ENCODE measurements around the gene MMP20. TPM values are rescaled to one million over a fixed set of nuclear protein-coding genes. Genes with fewer than 3 reads are reported as not detected.
A peak's percentile ranks its signal among the peaks of the same experiment; 100 is the strongest.

Gene MMP20
- total and polyA plus RNA-seq, 2 of the 13 experiments (the other 11 are each of a cell fraction or from before 2014, with no cell fraction given), result 0.05 TPM; not detected in 1

DNA sequence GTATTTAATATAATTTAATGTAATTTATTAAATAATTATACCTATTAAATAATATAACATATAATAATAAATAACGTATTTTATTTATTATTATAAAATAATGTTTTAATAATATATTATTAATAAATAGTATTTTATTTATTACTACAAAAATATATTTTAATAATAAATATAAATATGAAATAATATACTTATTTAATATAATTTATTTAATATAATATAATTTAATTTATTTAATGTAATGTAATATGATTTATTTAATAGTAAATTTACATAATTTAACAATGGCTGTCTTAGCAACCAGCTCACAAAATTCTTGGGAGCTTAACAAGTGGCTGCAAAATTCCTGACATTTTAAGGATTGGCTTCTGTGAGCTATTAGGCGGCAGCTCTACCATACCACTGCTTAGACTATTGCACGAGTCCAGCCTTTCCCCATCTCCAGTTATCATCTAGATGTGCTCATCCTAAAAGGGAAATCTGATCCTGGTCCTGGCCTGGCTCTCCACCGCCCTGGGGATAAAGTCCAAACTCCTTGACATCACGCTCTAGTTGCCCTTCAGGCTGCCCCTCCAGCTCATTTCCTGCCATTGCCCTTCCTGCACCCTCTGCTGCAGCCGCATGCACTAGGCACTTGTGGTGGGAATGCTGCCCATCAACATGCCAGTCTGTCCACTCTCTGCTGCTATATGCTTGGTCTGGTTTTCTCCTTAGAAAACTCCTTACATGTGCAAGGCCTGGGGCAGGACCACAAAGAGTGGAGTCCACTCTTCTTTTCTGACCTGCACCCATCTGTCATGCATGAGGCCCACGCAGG is 9.8 kb downstream of the MMP20 start (continued):
- TF ChIP-seq RBAK (CRISPR knock-in tag; IDR thresholded peaks at IDR 0.05) (no peak), YEATS2 (CRISPR knock-in tag; IDR thresholded peaks at IDR 0.05; ENCODE audit: borderline replicate concordance) (no peak), TARDBP (CRISPR knock-in tag; IDR thresholded peaks at IDR 0.05) (no peak), GATA4 (IDR thresholded peaks at IDR 0.05; ENCODE audit: borderline replicate concordance, low read depth) (no peak), ZNF431 (CRISPR knock-in tag; IDR thresholded peaks at IDR 0.05; ENCODE audit: borderline replicate concordance, low read depth) (no peak), PRPF4 (IDR thresholded peaks at IDR 0.05; ENCODE audit: low read depth, low read length, poor library complexity, severe bottlenecking) (no peak), NCOR1 (IDR thresholded peaks at IDR 0.05; ENCODE audit: borderline replicate concordance, low read length) (0 out of 2 replicates have a peak, but pooled peaks have one; percentile 45), SMAD3 (CRISPR knock-in tag; IDR thresholded peaks at IDR 0.05) (no peak), RARA (CRISPR knock-in tag; IDR thresholded peaks at IDR 0.05) (peak; percentile 81), ZNF713 (CRISPR knock-in tag; IDR thresholded peaks at IDR 0.05) (no peak), SMARCC2 (IDR thresholded peaks at IDR 0.05) (no peak), ZNF780A (CRISPR knock-in tag; IDR thresholded peaks at IDR 0.05) (no peak), EHMT2 (IDR thresholded peaks at IDR 0.05; ENCODE audit: borderline replicate concordance, low read depth, low read length) (no peak), CCAR2 (optimal IDR thresholded peaks at IDR 0.05; ENCODE audit: low read depth, low read length) (no peak), EZH2 (conservative IDR thresholded peaks at IDR 0.05; ENCODE audit: low read depth, low read length) (no peak)
- TF ChIP-seq, protein P1, sequence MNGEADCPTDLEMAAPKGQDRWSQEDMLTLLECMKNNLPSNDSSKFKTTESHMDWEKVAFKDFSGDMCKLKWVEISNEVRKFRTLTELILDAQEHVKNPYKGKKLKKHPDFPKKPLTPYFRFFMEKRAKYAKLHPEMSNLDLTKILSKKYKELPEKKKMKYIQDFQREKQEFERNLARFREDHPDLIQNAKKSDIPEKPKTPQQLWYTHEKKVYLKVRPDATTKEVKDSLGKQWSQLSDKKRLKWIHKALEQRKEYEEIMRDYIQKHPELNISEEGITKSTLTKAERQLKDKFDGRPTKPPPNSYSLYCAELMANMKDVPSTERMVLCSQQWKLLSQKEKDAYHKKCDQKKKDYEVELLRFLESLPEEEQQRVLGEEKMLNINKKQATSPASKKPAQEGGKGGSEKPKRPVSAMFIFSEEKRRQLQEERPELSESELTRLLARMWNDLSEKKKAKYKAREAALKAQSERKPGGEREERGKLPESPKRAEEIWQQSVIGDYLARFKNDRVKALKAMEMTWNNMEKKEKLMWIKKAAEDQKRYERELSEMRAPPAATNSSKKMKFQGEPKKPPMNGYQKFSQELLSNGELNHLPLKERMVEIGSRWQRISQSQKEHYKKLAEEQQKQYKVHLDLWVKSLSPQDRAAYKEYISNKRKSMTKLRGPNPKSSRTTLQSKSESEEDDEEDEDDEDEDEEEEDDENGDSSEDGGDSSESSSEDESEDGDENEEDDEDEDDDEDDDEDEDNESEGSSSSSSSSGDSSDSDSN (CRISPR knock-in tag; IDR thresholded peaks at IDR 0.05), result no peak
- TF ChIP-seq, protein P2, sequence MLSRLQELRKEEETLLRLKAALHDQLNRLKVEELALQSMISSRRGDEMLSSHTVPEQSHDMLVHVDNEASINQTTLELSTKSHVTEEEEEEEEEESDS (CRISPR knock-in tag; IDR thresholded peaks at IDR 0.05; ENCODE audit: borderline replicate concordance), result no peak
- TF ChIP-seq, protein P3, sequence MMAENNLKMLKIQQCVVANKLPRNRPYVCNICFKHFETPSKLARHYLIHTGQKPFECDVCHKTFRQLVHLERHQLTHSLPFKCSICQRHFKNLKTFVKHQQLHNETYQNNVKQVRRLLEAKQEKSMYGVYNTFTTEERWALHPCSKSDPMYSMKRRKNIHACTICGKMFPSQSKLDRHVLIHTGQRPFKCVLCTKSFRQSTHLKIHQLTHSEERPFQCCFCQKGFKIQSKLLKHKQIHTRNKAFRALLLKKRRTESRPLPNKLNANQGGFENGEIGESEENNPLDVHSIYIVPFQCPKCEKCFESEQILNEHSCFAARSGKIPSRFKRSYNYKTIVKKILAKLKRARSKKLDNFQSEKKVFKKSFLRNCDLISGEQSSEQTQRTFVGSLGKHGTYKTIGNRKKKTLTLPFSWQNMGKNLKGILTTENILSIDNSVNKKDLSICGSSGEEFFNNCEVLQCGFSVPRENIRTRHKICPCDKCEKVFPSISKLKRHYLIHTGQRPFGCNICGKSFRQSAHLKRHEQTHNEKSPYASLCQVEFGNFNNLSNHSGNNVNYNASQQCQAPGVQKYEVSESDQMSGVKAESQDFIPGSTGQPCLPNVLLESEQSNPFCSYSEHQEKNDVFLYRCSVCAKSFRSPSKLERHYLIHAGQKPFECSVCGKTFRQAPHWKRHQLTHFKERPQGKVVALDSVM (CRISPR knock-in tag; IDR thresholded peaks at IDR 0.05), result no peak
- TF ChIP-seq, protein P4, sequence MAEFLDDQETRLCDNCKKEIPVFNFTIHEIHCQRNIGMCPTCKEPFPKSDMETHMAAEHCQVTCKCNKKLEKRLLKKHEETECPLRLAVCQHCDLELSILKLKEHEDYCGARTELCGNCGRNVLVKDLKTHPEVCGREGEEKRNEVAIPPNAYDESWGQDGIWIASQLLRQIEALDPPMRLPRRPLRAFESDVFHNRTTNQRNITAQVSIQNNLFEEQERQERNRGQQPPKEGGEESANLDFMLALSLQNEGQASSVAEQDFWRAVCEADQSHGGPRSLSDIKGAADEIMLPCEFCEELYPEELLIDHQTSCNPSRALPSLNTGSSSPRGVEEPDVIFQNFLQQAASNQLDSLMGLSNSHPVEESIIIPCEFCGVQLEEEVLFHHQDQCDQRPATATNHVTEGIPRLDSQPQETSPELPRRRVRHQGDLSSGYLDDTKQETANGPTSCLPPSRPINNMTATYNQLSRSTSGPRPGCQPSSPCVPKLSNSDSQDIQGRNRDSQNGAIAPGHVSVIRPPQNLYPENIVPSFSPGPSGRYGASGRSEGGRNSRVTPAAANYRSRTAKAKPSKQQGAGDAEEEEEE (CRISPR knock-in tag; IDR thresholded peaks at IDR 0.05; ENCODE audit: borderline replicate concordance), result no peak
- TF ChIP-seq, protein P5, sequence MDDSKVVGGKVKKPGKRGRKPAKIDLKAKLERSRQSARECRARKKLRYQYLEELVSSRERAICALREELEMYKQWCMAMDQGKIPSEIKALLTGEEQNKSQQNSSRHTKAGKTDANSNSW (CRISPR knock-in tag; IDR thresholded peaks at IDR 0.05; ENCODE audit: borderline replicate concordance), result no peak
- TF ChIP-seq, protein P6, sequence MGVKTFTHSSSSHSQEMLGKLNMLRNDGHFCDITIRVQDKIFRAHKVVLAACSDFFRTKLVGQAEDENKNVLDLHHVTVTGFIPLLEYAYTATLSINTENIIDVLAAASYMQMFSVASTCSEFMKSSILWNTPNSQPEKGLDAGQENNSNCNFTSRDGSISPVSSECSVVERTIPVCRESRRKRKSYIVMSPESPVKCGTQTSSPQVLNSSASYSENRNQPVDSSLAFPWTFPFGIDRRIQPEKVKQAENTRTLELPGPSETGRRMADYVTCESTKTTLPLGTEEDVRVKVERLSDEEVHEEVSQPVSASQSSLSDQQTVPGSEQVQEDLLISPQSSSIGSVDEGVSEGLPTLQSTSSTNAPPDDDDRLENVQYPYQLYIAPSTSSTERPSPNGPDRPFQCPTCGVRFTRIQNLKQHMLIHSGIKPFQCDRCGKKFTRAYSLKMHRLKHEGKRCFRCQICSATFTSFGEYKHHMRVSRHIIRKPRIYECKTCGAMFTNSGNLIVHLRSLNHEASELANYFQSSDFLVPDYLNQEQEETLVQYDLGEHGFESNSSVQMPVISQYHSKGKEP (CRISPR knock-in tag; IDR thresholded peaks at IDR 0.05), result no peak

All from HepG2 (cell line).